HG03432 (cell line): ENCODE measurements around the gene RANBP1.

Experiments used
- ATAC-seq: cut with Tn5 transposase; IDR thresholded peaks from one replicate; pipeline ENCODE4 v1.9.1; 2021; ENCODE audit warnings: mild to moderate bottlenecking, moderate library complexity; ENCODE audit not compliant: unreplicated experiment

The RANBP1 gene

DNA sequence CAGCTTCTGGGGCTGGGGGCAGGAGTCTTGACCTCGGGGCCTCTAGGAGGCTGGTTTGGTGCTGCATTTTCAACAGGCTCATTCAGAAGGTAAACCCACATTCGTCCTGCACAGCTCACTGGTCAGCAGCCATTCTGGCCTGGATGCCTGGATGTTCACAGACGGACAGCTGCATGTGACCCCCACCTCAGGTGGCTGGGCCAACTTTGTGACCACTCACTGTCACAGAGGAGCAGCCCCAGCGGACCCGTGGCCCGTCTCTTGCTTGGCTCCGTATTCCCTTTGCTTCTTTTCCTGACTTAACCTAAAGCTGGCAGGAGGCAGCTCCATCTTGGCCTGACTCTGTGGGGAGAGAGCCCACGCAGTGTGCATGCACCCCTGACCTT is 27.6 kb upstream of the RANBP1 start:
- no peak for ATAC-seq

DNA sequence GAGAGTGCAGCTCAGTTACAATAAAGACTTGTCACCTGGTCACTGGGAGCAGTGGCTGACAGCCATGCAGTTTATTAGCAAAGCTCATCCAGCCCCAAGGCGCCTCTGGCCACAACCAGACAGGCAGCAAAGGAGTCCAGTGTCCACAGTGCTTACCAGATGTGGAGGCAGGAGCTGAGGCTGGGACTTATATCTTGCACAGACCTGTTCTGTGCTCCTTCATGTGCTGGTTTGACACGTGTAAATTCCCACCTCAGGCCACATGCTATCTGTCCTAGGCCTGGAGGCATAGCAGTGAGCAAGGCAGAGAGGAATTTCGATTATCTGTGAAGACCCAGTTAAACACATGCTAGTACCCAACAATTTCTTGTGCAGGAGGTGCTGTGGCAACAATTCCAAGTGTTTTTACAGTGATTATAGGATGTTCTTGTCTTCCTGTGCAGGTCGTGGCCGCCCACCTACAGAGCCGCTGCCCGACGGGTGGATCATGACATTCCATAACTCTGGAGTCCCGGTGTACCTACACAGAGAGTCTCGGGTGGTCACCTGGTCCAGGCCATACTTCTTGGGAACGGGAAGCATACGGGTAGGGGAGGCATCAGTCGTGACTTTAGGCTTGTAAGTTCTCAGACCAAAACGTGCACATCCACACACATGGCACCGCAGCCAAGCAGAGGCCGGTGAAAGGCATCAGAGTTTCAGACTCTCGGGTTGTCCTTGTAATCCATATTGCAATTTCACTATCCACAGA is 26.5 kb upstream of the RANBP1 start:
- no peak for ATAC-seq

DNA sequence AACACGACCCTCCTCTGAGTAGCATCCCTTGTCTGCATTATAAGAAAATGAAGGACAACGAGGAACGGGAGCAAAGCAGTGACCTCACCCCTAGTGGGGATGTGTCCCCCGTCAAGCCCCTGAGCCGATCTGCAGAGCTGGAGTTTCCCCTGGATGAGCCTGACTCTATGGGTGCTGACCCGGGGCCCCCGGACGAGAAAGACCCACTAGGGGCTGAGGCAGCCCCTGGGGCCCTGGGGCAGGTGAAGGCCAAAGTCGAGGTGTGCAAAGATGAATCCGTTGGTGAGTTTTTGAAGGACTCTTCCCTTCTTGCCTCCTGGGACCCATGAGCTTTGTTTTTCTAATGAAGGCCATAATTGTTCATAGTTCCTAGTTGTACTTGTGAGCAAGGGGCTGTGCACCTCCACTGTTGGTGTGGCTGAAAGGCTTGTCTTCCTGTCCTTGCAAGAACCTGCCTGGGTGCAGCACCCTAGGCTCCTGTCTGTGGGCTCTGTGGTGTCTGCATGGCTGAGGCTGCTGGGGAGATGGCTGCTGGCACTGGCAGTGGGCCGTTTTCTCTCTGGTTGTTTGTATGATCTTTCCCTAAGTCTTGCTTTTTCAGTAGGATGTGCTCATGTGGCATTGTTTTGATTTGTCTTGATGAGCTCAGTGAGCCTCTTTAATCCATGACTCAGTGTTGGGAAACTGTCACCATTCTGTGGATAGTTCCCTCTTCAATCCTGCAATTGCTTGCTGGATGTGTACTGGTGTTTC is 25.8 kb upstream of the RANBP1 start:
- ATAC-seq, result no peak

DNA sequence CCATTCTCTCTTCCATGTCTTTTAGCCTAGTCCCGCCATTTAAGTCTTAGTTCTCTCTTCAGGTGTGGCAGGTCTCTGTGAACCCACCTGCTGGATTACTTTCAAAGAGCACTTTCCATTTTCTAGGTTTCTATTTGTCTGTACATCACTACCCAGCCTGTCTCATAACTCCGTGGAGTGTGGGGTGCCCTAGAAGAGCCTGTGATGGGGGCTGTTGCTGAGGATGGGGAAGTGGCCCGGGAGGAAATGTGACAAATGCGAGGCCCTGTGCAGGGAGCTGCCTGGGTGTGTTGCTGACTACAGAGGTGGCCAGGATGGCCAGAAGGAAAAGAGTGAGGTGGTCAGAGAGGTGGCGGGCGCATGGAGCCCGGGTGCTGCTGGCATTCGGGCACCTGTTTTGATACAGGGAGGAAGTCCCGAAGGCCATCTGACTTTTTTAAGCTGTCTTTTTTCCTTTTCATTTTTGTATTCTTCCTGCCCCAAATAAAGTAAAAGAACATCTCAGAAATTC is 25.1 kb upstream of the RANBP1 start:
- no peak for ATAC-seq

DNA sequence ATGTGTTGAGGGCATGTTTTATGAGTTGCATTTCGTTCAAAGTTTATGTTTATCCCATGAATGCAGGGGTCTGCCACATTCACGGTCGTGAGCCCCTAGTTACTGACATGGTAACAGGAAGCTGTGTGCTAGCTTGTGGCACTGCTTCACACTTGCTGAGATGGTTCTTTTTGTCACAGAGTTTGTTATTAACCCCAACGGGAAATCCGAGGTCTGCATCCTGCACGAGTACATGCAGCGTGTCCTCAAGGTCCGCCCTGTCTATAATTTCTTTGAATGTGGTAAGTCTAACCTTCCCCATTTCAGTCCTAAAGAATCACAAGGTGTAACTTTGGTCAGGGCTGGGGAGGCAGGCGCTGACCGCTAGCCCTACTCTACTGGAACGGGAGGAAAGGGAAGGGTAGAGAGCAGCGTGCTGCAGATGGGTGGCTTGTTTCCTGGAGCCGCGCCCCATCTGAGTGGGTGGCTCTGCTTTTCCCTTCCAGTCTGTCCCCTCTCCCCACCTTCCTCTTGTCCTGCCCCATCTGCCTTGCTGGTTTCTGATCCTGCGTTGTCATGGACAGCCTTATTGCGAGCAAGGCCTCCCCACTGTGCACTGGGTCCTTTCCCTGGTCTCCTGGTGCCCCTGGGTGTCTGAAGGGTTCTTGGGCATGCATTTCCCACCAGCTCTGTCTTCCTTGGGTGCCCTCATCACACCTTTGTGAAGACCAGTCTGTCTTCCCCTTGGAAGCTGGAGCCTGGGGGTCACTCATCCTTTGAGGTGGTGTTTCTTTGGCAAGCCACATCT is 24.0 kb upstream of the RANBP1 start:
- no peak for ATAC-seq

DNA sequence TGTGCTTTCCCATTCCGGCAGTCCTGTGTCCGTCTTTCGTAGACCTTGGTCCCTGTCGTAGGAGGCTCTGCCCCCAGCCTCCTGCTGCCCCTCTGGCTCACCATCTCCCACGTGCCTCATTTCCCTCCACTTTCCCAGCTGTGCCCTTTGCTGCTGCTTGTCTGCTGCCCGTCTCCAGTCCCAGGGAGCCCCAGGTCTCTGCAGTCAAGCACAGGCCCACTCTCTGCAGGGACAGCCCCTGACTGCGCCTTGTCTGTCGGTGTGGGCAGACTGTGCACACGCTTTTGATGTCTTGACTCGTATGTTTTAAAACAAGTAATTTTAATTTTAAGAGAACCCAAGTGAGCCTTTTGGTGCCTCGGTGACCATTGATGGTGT is 23.4 kb upstream of the RANBP1 start:
- ATAC-seq, result no peak

DNA sequence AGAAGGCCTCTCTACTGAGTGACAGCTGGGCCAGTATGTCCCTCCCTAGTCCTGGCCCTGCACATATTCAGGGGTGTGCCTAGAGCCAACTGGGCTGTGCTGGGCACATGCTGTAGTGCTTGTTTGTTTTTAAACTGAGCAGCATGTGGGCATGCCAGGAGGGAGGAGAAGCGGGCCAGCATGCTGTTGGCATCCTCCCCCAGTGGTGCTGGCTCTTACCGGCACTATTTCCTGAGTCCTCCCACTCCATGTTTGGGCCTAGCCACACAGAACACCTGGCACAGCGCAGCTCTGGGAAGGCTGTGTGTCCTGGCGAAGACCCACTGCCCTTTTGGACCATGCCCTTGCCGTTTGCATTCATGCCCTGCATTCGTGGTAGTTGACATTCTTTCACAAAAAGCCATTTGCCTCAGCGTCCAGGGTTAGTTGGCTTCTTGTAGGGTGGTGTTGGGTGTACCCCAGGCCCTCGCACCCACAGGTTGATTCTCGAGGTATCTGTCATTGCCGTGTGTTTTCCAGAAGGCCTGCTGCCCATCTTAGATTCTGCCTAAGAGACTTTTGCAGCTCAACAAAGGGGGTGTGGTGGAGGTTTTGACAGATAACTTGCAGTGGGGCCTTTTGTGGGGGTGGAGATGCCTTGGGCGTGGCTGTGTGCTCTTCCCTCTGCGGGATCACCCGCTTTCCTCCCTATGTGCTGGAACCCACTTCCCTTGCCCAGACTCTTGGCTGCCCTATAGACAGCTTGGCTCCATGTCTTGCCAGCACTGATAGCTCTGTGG is 22.3 kb upstream of the RANBP1 start:
- no peak for ATAC-seq

DNA sequence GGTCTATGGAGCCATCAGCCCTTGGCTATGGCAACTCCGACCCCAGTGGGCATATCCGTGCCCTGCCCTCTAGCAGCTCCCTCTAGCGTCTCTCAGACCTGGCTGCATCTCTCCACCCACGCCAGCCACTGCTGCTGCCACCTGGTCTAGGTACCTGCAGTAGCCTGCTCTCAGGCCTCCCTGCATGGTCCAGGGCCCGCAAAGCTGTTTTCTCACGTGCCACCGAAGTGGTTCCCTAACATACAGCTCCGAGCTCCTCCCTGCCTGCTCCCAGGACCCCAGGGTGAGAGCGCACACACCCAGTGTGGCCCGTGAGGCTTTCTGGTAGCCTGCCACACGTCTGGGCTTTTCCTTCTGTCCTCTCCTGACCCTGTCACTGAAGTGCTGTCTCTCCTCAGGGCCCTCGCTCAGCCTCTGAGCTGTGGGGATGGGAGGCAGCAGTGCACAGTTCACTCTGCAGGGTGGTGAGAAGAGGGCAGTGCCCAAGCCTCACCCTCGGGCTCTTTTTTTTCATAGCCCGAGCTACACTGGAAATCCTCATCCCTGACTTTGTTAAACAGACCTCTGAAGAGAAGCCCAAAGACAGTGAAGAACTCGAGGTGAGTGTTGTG is 21.6 kb upstream of the RANBP1 start:
- no peak for ATAC-seq

DNA sequence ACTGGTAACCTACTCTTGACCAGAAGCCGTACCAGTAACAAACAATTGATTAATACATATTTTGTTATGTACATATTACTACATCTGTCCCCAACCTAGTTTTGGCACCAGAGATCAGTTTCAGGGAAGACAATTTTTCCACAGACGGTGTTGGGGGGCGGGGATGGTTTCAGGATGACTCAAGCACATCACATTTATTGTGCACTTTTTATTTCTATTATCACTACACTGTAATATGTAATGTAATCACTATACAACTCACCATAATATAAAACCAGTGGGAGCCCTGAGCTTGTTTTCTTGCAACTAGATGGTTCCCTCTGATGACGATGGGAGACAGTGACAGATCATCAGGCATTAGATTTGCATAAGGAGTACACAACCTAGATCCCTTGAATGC is 20.4 kb upstream of the RANBP1 start:
- no peak for ATAC-seq

DNA sequence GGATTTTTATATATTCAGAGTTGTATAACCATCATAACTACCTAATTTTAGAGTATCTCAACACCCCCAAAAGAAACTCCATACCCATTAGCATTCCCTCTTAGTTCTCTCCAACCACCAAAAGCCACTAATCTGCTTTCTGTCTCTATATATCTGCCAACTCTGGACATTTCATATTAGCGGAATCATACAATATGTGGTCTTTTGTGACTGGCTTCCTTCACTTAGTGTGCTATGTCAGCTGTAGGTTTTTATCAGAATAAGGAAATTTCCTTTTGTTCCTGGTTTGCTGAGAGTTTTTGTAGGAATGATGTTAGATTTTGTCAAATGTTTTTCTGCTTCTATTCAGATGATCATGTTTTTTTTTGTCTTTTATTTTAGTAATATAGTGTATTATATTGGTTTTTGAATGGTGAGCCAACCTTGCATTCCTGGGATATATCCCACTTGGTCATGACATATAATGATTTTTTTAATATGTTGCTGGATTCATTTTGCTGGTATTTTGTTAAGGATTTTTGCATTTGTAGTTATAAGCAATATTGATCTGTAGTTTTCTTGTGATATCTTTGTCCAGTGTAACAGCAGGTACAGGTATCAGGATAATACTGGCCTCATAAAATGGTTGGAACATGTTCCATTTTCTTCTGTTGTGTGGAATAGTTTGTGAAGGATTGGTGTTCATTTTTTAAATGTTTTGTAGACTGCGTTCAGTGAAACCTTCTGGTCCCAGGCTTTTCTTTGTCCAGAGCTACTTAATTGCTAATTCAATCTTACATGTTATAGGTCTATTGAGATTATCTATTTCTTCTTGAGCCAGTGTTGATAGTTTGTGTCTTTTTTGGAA is 19.1 kb upstream of the RANBP1 start:
- ATAC-seq, result no peak

DNA sequence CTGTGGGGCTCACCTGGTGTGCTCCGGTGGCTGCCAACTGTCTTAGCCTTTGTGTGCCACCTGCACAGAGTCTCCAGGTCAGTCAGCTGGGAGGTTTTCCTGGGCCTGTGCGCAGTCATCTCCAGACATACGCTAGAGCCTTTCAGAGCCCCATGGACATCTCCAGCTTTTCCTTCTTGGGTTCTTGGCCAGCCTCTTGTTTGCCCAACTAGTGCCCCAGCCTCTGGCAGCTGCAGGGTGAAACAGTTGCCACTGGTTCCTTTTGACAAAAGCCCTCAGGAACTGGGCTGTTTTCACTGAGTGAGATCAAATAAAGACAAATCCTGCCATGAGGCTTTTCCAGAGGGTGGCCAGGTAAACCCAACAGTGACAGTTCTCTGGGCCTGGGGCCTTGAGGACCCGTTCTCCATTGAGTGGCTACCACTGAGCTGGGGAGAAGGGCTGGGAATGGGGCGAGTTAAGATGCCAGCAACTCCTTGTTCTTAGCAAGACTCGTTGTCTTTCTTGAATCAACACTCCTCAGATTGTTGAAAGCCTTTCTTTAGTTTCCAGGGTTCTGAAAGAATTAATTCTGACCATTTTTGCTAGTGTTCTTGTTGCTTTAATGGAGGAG is 16.7 kb upstream of the RANBP1 start:
- no peak for ATAC-seq

DNA sequence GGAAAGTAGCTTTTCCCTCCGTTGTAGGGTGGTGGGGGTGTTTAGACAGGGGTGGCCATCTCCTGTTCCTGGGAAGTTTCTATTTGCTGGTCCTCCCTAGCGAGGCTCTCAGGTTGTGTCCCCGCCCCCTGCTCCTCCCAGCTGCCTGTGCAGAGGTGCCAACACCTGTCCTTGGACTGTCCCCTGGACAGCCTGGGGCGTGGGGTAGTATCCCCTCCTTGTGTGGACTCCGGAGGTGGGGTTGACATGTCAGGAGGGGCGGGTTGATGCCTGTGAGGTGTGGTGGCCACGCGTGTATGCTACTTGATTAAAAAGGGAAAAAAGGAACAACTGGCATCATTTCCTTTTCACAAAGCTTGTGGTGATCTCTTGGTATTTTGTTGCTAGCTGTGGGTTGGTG is 14.3 kb upstream of the RANBP1 start:
- no peak for ATAC-seq

DNA sequence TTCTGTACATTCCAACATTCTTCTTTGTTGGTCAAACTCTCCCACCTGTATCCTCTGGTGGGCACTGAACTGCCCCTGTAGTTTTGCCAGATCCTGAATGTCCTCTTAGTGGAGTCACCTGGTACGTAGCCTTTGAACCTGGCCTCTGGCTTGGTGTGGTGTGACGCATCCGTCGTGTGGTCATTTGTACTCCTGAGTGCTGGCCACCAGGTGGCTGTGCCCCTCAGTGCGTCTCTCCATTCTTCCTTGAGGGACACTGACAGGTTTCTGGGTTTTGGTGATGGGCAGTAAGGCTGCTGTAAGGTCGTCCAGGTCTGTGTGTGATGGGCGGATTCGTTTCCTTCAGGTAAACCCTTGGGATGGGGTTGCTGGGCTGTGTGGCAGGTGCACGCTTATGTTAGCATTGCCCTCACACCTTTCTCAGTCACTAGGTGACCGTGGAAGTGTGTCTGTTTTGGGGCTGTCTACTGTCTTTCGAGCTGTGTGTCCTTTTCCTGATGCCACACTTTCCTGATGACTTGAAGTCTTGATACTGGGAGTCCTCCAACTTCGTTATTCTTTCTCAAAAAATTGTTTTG is 13.6 kb upstream of the RANBP1 start:
- no peak for ATAC-seq

DNA sequence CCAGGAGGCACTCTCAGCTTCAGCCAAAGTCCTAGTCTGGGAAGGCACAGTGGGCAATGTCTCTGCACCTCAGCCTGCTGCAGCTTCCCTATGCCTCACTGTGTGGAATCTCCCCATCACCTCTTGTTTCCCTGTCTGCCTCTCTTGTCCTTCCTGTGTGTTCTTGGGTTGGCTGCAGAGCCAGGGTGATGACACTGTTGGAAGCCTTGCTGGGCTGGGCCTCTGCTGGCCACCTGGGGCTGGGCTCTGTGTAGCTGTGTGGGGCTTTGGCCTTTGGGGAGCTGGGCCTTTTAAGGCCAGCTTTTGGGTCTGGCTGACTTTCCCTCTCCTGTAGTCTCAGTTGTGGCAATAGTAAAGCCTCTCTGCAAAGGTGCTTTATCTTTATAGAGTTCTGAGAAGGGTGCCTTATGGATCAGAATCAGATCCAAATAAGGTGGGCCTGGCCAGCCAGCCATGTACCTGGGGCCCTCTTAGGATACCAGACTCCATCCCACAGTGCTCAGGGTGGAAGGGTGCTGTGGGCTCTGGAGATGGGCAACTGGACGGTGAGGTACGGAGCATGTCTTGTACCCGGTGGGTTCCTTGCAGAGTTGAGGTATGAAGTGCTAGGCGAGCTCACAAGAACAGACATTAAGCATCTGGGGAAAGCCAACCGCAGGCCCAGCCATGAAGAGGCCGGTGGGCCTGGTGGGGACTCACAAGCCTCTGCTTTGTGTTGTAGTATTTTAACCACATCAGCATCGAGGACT is 10.3 kb upstream of the RANBP1 start:
- ATAC-seq, result no peak

DNA sequence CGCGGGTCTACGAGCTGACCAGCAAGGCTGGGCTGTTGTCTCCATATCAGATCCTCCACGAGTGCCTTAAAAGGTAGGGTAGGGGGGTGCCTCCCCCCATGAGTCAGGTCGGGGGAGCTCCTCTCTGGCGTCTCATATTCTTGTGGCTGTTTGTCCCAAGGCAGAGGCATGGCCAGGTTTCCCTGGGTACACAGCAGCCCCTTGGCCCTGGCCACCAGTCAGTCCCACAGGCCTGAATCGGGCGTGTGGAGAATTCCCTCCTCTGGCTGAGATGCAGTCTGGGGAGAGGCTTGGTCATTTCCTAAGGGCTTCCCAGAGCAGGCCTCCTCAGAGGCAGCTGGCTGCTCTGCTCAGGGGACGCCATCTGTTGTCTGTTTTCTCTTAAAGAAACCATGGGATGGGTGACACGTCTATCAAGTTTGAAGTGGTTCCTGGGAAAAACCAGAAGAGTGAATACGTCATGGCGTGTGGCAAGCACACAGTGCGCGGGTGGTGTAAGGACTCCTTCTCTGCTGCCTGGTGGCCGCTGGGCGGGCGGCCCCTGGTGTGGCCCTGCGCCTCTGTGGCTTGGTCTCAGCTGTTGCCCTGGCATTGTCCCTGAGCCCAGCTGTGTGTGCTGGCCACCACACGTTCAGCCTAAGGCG is 9.6 kb upstream of the RANBP1 start:
- no peak for ATAC-seq

DNA sequence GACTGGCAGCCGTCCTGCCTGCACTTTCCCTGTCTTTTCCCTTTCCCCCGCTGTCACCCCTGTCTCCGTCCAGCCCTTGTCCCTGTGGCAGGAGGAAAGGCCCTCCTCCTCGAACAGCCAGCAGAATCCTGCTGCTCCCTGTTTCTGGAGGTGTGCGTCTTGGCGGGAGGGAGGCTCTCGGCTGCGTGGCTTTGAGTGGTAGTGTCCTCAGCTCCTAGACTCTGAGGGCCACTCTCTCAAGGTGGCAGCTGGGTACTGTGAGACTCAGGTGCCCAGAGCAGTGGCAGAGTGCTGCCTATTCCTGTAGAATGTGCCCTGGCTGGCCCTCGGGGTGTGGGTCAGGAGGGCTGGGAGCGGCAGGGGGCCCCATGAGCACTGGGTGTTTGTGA is 9.1 kb upstream of the RANBP1 start:
- ATAC-seq, result no peak

DNA sequence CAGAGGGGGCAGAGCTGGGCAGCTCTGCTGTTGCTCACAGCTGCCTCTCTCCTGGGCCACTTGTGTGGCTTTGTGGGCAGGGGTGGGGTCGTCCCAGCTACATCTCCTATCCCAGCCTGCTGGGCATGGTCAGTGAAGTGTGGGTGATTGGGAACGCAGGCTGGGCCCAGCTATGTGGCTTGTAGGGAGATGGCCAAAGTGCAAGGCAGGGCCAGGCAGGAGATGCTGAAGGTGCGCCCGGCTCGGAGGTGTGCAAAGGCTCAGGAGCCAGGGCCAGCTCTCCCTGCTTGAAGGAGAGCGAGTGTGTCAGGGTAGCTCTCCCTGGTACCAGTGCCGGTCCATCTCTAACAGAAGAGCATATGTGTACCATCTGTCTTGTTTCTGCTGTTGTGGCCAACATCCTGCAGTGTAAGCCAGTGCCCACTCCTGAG is 8.4 kb upstream of the RANBP1 start:
- no peak for ATAC-seq
